Peyer's patch (tissue), 4 donors: Measurements from ENCODE around the gene ACSL4. TPM values are rescaled to one million over a fixed set of nuclear protein-coding genes. Genes with fewer than 3 reads are reported as not detected.
"Not testable (repeated sequence)": the region's sequence is repeated elsewhere in the genome, so short reads cannot be mapped to it uniquely, and the experiment has no call there.

ENCODE experiments used
- DNase-seq, 3 donors: peaks; one replicate each; pipeline ENCODE4 v3.0.0-alpha.2; 2017 to 2019
- H3K27ac ChIP-seq, 4 donors: fragments of 200-600 bp; sonication (generic); one replicate each; pipeline ENCODE4 v1.5.1; 2016 to 2019
- H3K27me3 ChIP-seq, 2 donors: fragments of 200-600 bp; sonication (generic); one replicate each; pipeline ENCODE4 v1.5.1; 2019
- H3K36me3 ChIP-seq, 3 donors: fragments of 200-600 bp; sonication (generic); one replicate each; pipeline ENCODE4 v1.5.1; 2016 to 2019
- H3K4me1 ChIP-seq, 4 donors: fragments of 200-600 bp; sonication (generic); one replicate each; pipeline ENCODE4 v1.5.1; 2016 to 2019
- H3K4me3 ChIP-seq, 4 donors: fragments of 200-600 bp; sonication (generic); 1 replicate in 3 of 4; 2 replicates in 1 of 4; pipeline ENCODE4 v1.5.1; 2016 to 2019; ENCODE audit warnings: mild to moderate bottlenecking in 1 of 4
- H3K9me3 ChIP-seq, 4 donors: fragments of 200-600 bp; sonication (generic); one replicate each; pipeline ENCODE4 v1.5.1; 2016 to 2019; ENCODE audit warnings: mild to moderate bottlenecking in 1 of 4
- POLR2A ChIP-seq, 2 donors: fragments of 450-650 bp; IDR thresholded peaks; one replicate each; pipeline ENCODE4 v1.5.1; 2017; ENCODE audit warnings: antibody characterized with exemption in 2 of 2, mild to moderate bottlenecking in 2 of 2, moderate library complexity in 2 of 2
- total RNA-seq, 4 donors: library from RNA; depleted of rRNA; stranded (reverse); fragments of >200 nt; gene quantifications; one replicate each; pipeline ENCODE4 v1.1.0, GENCODE V29; 2016
- TF ChIP-seq, protein P1 (sequence below), 6 experiments: fragments of 450-650 bp in 4 of 6; fragments of 200-600 bp in 2 of 6; sonication (generic) in 1 of 6; IDR thresholded peaks; one replicate each; pipeline ENCODE4 v1.5.1; 2017 to 2019; ENCODE audit warnings: antibody characterized with exemption in 6 of 6, mild to moderate bottlenecking in 3 of 6, moderate library complexity in 1 of 6

Gene ACSL4
- total RNA-seq, 4 donors from 2014 or later, result 12.4 to 32.2 (median 17.6) TPM

DNA sequence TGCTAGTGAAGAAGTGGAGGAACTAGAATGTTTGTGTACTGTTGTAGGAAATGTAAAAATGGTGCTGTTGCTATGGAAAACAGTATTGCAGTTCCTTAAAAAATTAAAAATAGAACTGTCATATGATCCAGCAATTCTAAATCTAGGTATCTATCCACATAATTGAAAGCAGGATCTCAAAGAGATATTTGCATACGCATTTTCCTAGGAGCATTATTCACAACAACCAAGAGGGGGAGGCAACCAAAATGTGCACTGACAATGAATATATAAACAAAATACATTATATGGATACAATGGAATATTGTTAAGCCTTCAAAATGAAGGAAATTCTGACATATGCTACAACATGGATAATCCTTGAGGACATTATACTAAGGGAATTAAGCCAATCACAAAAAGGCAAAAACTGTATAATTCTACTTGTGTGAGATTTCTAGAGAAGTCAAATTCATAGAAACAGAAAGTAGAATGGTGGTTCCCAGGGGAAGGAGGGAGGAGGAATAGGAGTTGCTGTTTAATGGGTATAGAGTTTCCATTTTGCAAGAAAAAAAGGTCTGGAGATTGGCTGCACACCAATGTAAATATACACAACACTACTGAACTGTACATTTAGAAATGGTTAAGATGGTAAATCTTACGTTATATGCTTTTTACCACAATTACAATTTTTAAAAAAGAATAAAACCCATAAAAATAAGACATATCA is 72.5 kb downstream of the ACSL4 start:
- Histone ChIP-seq H3K9me3 (no peaks in the 10 kb centered on the region), H3K36me3 (peaks cover 0 to 3% (median 0%) of the 10 kb centered on the region in 3 donors), H3K27ac (no peak overlapping the region), H3K4me3 (no peak overlapping the region), H3K4me1 (no peaks in the 10 kb centered on the region), H3K27me3 (no peaks in the 10 kb centered on the region)
- TF ChIP-seq POLR2A (IDR thresholded peaks at IDR 0.05), result no peak
- TF ChIP-seq, protein P1, sequence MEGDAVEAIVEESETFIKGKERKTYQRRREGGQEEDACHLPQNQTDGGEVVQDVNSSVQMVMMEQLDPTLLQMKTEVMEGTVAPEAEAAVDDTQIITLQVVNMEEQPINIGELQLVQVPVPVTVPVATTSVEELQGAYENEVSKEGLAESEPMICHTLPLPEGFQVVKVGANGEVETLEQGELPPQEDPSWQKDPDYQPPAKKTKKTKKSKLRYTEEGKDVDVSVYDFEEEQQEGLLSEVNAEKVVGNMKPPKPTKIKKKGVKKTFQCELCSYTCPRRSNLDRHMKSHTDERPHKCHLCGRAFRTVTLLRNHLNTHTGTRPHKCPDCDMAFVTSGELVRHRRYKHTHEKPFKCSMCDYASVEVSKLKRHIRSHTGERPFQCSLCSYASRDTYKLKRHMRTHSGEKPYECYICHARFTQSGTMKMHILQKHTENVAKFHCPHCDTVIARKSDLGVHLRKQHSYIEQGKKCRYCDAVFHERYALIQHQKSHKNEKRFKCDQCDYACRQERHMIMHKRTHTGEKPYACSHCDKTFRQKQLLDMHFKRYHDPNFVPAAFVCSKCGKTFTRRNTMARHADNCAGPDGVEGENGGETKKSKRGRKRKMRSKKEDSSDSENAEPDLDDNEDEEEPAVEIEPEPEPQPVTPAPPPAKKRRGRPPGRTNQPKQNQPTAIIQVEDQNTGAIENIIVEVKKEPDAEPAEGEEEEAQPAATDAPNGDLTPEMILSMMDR (IDR thresholded peaks at IDR 0.05), result no peak
- no peak for DNase-seq

DNA sequence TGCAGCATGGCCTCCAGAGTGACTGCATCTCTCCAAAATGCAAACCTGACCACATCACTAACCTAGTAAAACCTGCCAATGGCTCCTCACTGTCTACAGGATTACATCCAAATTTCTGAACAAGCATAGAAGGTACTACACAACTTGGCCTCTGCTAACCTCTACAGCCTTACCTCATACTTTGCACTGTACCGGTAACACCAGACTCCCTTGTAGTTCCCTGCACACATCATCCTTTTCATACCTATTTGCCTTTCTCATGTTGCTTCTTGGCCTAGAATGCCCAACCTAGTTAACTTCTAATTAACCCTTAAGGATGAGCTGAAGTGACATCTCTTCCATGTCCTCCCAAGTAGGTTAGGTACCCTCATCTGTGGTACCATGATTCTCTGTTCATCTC is 74.7 kb downstream of the ACSL4 start:
- TF ChIP-seq POLR2A (IDR thresholded peaks at IDR 0.05), result no peak
- TF ChIP-seq, protein P1 (IDR thresholded peaks at IDR 0.05), result no peak
- no peak for DNase-seq
- Histone ChIP-seq H3K9me3 (no peaks in the 10 kb centered on the region), H3K27ac (no peak overlapping the region), H3K27me3 (no peaks in the 10 kb centered on the region), H3K4me3 (no peak overlapping the region), H3K36me3 (peaks cover 0 to 3% (median 0%) of the 10 kb centered on the region in 3 donors), H3K4me1 (no peaks in the 10 kb centered on the region)

DNA sequence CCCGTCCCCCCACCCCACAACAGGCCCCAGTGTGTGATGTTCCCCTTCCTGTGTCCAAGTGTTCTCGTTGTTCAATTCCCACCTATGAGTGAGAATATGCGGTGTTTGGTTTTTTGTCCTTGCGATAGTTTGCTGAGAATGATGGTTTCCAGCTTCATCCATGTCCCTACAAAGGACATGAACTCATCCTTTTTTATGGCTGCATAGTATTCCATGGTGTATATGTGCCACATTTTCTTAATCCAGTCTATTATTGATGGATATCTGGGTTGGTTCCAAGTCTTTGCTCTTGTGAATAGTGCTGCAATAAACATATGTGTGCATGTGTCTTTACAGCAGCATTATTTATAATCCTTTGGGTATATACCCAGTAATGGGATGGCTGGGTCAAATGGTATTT is 75.7 kb downstream of the ACSL4 start:
- H3K4me1 ChIP-seq, H3K9me3 ChIP-seq, H3K27me3 ChIP-seq, H3K27ac ChIP-seq, DNase-seq, H3K4me3 ChIP-seq, H3K36me3 ChIP-seq: not testable (repeated sequence)

DNA sequence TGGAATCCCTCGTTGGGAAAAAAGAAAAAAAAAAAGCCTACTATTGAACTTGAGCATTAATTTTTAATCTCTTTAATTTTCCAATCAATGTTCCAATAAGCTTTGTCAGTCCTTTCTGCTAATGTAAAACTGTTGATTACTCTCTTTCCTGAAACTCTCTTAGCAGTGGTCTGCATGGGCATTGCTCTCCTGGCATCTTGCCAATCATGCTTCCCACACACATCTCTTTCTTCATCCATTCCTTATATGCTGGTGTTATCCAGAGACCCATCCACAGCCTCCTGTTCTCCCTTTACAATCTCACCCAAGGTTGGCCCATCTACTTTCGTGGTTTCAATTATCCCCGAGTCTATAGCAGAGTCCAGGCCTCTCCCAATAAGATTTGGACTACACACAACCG is 76.3 kb downstream of the ACSL4 start:
- Histone ChIP-seq H3K4me1 (no peaks in the 10 kb centered on the region), H3K9me3 (no peaks in the 10 kb centered on the region), H3K36me3 (peaks cover 0 to 3% (median 0%) of the 10 kb centered on the region in 3 donors), H3K27ac (no peak overlapping the region), H3K4me3 (no peak overlapping the region), H3K27me3 (no peaks in the 10 kb centered on the region)
- DNase-seq, result no peak
- TF ChIP-seq POLR2A (IDR thresholded peaks at IDR 0.05), result no peak
- TF ChIP-seq, protein P1 (IDR thresholded peaks at IDR 0.05), result no peak

DNA sequence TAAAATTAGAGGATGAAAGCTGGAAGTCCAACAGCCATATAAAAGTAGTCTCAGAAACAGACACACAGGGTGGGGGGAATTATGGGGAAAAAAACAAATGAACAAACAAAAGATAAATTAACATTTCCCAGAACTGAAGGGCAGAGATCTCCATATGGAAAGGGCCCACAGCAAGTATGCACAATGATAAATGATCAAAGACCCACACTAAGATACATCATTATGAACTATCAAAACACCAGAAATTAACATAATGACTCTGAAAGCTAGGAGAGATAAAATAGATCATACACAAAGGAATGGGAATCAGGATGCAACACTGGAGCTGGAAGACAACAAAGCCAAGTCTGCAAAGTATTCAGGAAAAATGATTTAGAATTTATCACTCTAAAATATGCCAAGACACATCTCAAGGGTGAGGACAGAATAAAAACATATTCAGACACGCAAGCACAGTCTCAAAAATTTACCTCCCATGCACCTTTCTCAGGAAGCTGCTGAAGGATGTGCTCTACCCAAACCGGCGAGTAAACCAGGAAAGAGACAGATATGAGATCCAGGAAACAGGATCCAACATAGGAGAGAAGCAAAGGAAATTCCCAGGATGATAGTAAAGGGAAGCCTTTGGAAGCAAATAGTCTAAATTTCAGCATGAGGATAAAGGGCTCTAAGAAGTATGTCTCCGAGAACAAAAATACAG is 77.4 kb downstream of the ACSL4 start:
- Histone ChIP-seq H3K4me3 (no peak overlapping the region), H3K4me1 (no peaks in the 10 kb centered on the region), H3K9me3 (no peaks in the 10 kb centered on the region), H3K36me3 (peaks cover 0 to 3% (median 0%) of the 10 kb centered on the region in 3 donors), H3K27ac (no peak overlapping the region), H3K27me3 (no peaks in the 10 kb centered on the region)
- TF ChIP-seq, protein P1 (IDR thresholded peaks at IDR 0.05), result no peak
- TF ChIP-seq POLR2A (IDR thresholded peaks at IDR 0.05), result no peak
- DNase-seq, result no peak

DNA sequence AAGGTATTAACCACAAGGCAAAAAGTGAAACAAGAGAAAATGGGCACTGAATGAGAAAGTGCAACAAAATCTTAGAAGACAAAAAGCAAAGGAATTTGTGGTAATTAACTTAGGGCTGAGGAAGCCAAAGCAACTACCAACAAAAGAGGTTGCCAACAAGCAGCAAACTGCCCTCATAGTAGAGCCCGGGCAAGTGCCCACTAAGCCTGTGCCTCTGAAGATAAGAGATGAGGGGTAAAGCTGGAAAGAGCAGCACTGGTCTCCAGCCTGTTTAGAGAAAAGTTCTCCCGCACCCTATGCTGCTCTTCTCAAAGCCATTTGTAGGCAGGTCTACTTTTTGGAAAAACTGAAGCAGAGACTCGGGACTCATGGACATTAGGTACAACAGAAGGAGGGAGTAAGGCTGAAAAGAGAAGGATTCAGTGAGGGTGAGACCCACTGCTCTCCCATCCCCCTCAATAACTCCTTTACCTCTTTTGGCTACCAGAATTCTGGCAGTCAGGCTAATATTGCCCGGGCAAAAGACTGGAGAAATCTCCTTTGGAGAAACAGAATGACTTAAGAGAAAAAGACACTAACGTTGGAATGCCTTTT is 78.4 kb downstream of the ACSL4 start:
- Histone ChIP-seq H3K27ac (no peak overlapping the region), H3K27me3 (no peaks in the 10 kb centered on the region), H3K9me3 (no peaks in the 10 kb centered on the region), H3K36me3 (peaks cover 0 to 3% (median 0%) of the 10 kb centered on the region in 3 donors), H3K4me1 (no peaks in the 10 kb centered on the region), H3K4me3 (no peak overlapping the region)
- TF ChIP-seq POLR2A (IDR thresholded peaks at IDR 0.05), result no peak
- TF ChIP-seq, protein P1 (IDR thresholded peaks at IDR 0.05), result no peak
- no peak for DNase-seq

DNA sequence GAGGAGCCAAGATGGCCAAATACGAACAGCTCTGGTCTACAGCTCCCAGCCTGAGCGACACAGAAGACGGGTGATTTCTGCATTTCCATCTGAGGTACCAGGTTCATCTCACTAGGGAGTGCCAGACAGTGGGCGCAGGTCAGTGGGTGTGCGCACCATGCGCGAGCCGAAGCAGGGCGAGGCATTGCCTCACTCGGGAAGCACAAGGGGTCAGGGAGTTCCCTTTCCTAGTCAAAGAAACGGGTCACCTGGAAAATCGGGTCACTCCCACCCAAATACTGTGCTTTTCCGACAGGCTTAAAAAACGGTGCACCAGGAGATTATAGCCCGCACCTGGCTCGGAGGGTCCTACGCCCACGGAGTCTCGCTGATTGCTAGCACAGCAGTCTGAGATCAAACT is 88.4 kb downstream of the ACSL4 start:
- H3K9me3 ChIP-seq, H3K4me3 ChIP-seq, H3K27me3 ChIP-seq, DNase-seq, H3K36me3 ChIP-seq, H3K27ac ChIP-seq, H3K4me1 ChIP-seq: not testable (repeated sequence)
